PC-9 (cell line): ENCODE measurements around the gene OXCT1. TPM values are rescaled to one million over a fixed set of nuclear protein-coding genes. Genes with fewer than 3 reads are reported as not detected.
"Not testable (repeated sequence)": the region's sequence is repeated elsewhere in the genome, so short reads cannot be mapped to it uniquely, and the experiment has no call there.

Experiments used
- BruUV-seq: library from RNA; stranded (reverse); fragments of 400-500 nt; replicated peaks from 2 replicates; lab custom pipeline; 2021; lab: Mats Ljungman, UMichigan
- CTCF ChIA-PET: fragments of 300-600 bp; sonication (Branson Sonifier 250); formaldehyde crosslinking; loops from one replicate; lab custom pipeline; 2022; ENCODE audit warnings: antibody characterized with exemption; lab: Charles Lee
- POLR2A ChIA-PET: fragments of 300-600 bp; sonication (Branson Sonifier 250); formaldehyde crosslinking; loops from one replicate; lab custom pipeline; 2022; ENCODE audit warnings: antibody characterized with exemption; ENCODE audit not compliant: unreplicated experiment; lab: Charles Lee
- DNase-seq, 2 experiments: peaks; one replicate each; pipeline versions ENCODE4 v3.0.0 to v3.0.0-alpha.2; 2015 to 2022; ENCODE audit warnings: mixed read lengths in 1 of 2
- H2AFZ ChIP-seq: fragments of 200-600 bp; sonication (generic); 2 replicates; pipeline ENCODE4 v1.8.1; 2017; ENCODE audit warnings: antibody characterized with exemption
- H3F3A ChIP-seq: fragments of 200-600 bp; sonication (generic); 2 replicates; pipeline ENCODE4 v1.8.1; 2017; ENCODE audit warnings: antibody characterized with exemption, mild to moderate bottlenecking, low read depth; ENCODE audit not compliant: insufficient read depth
- H3K27ac ChIP-seq: fragments of 200-600 bp; sonication (generic); 2 replicates; pipeline ENCODE4 v1.6.1; 2016; ENCODE audit warnings: mixed run types
- H3K27me3 ChIP-seq: fragments of 200-600 bp; sonication (generic); 2 replicates; pipeline ENCODE4 v1.6.1; 2016; ENCODE audit warnings: low read depth, mixed run types; ENCODE audit not compliant: insufficient read depth
- H3K36me3 ChIP-seq: fragments of 200-600 bp; sonication (generic); 2 replicates; pipeline ENCODE4 v1.6.1; 2016; ENCODE audit warnings: low read depth, mixed run types
- H3K4me1 ChIP-seq: fragments of 200-600 bp; sonication (generic); replicated peaks from 2 replicates; pipeline ENCODE4 v1.6.1; 2016; ENCODE audit warnings: mixed run types; ENCODE audit not compliant: insufficient read depth
- H3K4me2 ChIP-seq: fragments of 200-600 bp; sonication (generic); 2 replicates; pipeline ENCODE4 v1.6.1; 2017; ENCODE audit warnings: mixed run types
- H3K4me3 ChIP-seq: fragments of 200-600 bp; sonication (generic); 2 replicates; pipeline ENCODE4 v1.6.1; 2016; ENCODE audit warnings: mixed run types
- H3K79me2 ChIP-seq: fragments of 200-600 bp; sonication (generic); 2 replicates; pipeline ENCODE4 v1.6.1; 2017; ENCODE audit warnings: low read depth, mixed run types
- H3K9me2 ChIP-seq: fragments of 200-600 bp; sonication (generic); 2 replicates; pipeline ENCODE4 v1.8.1; 2017; ENCODE audit warnings: mild to moderate bottlenecking; ENCODE audit not compliant: insufficient read depth
- H3K9me3 ChIP-seq: fragments of 200-600 bp; sonication (generic); 2 replicates; pipeline ENCODE4 v1.8.1; 2016; ENCODE audit warnings: low read depth; ENCODE audit not compliant: insufficient read depth
- H4K20me1 ChIP-seq: fragments of 200-600 bp; sonication (generic); 2 replicates; pipeline ENCODE4 v1.8.1; 2017; ENCODE audit not compliant: insufficient read depth
- EZH2 ChIP-seq: fragments of 200-600 bp; sonication (generic); IDR thresholded peaks from 2 replicates; pipeline ENCODE4 v1.8.0; 2017; ENCODE audit warnings: antibody characterized with exemption, low read depth
- intact Hi-C: fragments of 100-400 bp; cut with micrococcal nuclease; formaldehyde crosslinking; loops from one replicate; pipeline ENCODE4 v1.10.0; 2022; ENCODE audit not compliant: unreplicated experiment
- total RNA-seq: library from RNA; stranded (reverse); gene quantifications from 2 replicates; pipeline ENCODE4 v1.2.3, GENCODE V29; 2021
- TF ChIP-seq, protein P1 (sequence below): fragments of 200-600 bp; sonication (generic); conservative IDR thresholded peaks from 2 replicates; pipeline ENCODE4 v1.6.1; 2017; ENCODE audit warnings: mixed run types, antibody characterized with exemption, mild to moderate bottlenecking, moderate library complexity

OXCT1 gene
- total RNA-seq, 1 experiment from 2014 or later, result 29.7 TPM

DNA sequence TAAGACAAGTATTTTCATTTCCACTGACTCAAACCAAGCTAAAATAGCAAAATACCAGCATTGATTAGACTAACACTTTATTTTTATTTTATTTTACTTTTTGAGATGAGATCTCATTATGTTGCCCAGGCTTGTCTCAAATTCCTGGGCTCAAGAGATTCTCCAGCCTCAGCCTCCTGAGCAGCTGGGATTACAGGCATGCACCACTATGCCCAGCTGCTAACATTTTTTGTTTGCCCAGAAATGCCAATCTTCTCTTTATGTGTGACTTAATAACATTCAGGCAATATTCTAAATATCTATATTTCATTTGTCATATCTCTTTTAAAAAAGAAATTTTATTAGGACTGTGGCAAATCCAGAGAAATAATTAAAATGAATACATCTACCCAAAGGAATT lies 55.0 kb downstream of the OXCT1 start:
- intact Hi-C loops, result no loop called here
- no peak overlapping the region for H2AFZ ChIP-seq
- no TSS peak for BruUV-seq

GRCh38 chr5:41814306-41814705 lies 55.9 kb downstream of the OXCT1 start:
- BruUV-seq, H3K9me3 ChIP-seq, H3K27me3 ChIP-seq, intact Hi-C loops, H3K4me3 ChIP-seq, H3K36me3 ChIP-seq, H3K27ac ChIP-seq, H4K20me1 ChIP-seq, H3K4me1 ChIP-seq, H3K4me2 ChIP-seq, H3F3A ChIP-seq, H3K9me2 ChIP-seq, CTCF ChIA-PET, H2AFZ ChIP-seq, DNase-seq, H3K79me2 ChIP-seq: not testable (repeated sequence)
- POLR2A ChIA-PET, result interaction anchor here (0.6 kb wide), 1 partner anchor 24 kb away, joined by 13 read pairs; no protein-coding TSS in a partner anchor

More for the DNA sequence above, 55.0 kb downstream of the OXCT1 start:
- H3K4me3 ChIP-seq, result no peak overlapping the region
- no peak overlapping the region for H3K4me2 ChIP-seq
- no peaks in the 10 kb centered on the region for H3K9me3 ChIP-seq
- H3K9me2 ChIP-seq, result no peaks in the 10 kb centered on the region
- no peaks in the 10 kb centered on the region for H3K79me2 ChIP-seq
- H4K20me1 ChIP-seq, result no peaks in the 10 kb centered on the region
- H3K27me3 ChIP-seq, result no peaks in the 10 kb centered on the region
- H3K4me1 ChIP-seq, result no peaks in the 10 kb centered on the region
- H3K36me3 ChIP-seq, result no peaks in the 10 kb centered on the region
- H3K27ac ChIP-seq, result no peak overlapping the region
- ChIA-PET CTCF (no interaction called here), POLR2A (no interaction called here)
- no peaks in the 10 kb centered on the region for H3F3A ChIP-seq
- TF ChIP-seq, protein P1, sequence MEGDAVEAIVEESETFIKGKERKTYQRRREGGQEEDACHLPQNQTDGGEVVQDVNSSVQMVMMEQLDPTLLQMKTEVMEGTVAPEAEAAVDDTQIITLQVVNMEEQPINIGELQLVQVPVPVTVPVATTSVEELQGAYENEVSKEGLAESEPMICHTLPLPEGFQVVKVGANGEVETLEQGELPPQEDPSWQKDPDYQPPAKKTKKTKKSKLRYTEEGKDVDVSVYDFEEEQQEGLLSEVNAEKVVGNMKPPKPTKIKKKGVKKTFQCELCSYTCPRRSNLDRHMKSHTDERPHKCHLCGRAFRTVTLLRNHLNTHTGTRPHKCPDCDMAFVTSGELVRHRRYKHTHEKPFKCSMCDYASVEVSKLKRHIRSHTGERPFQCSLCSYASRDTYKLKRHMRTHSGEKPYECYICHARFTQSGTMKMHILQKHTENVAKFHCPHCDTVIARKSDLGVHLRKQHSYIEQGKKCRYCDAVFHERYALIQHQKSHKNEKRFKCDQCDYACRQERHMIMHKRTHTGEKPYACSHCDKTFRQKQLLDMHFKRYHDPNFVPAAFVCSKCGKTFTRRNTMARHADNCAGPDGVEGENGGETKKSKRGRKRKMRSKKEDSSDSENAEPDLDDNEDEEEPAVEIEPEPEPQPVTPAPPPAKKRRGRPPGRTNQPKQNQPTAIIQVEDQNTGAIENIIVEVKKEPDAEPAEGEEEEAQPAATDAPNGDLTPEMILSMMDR, result no peak
- no peak for TF ChIP-seq EZH2
- no peak for DNase-seq

GRCh38 chr5:41812156-41812555 lies 58.1 kb downstream of the OXCT1 start:
- H3K27ac ChIP-seq, result no peak overlapping the region
- no peak overlapping the region for H2AFZ ChIP-seq
- no peaks in the 10 kb centered on the region for H3K79me2 ChIP-seq
- POLR2A ChIA-PET, result no interaction called here
- BruUV-seq, result no TSS peak
- intact Hi-C loops, result no loop called here
- CTCF ChIA-PET, result no interaction called here
- no peaks in the 10 kb centered on the region for H3K4me1 ChIP-seq
- no peak for DNase-seq
- no peaks in the 10 kb centered on the region for H3K27me3 ChIP-seq
- H3K4me2 ChIP-seq, result no peak overlapping the region
- no peaks in the 10 kb centered on the region for H3K36me3 ChIP-seq
- H3F3A ChIP-seq, result no peaks in the 10 kb centered on the region
- H3K9me2 ChIP-seq, result no peaks in the 10 kb centered on the region
- H4K20me1 ChIP-seq, result no peaks in the 10 kb centered on the region; the same call in 1 of the 2 replicates
- no peak for TF ChIP-seq EZH2
- TF ChIP-seq, protein P1, result no peak
- H3K9me3 ChIP-seq, result no peaks in the 10 kb centered on the region
- no peak overlapping the region for H3K4me3 ChIP-seq

DNA sequence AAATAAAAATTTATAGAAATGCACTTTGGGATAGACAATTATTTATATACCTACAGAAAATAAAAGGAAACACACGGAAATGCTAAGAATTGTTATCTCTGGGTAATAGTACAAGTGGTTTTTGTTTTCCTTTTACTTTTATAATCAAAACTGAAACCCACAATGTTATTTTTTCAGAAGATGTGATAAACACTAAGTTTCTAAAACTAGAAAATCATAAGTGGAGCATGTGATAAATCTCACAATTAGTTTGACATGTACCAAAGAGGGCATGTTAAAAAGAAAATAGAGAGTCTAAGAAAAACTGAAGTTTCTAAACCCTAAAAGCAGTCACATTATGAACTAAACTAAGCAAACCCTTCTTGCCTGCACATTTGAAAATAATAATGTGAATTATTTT lies 61.1 kb downstream of the OXCT1 start:
- no TSS peak for BruUV-seq
- no peak overlapping the region for H3K4me3 ChIP-seq
- H4K20me1 ChIP-seq, result no peaks in the 10 kb centered on the region; the same call in 1 of the 2 replicates
- no peaks in the 10 kb centered on the region for H3K27me3 ChIP-seq
- TF ChIP-seq EZH2, result no peak
- TF ChIP-seq, protein P1, result no peak
- H3K79me2 ChIP-seq, result no peaks in the 10 kb centered on the region
- H3K9me2 ChIP-seq, result no peaks in the 10 kb centered on the region
- H3K36me3 ChIP-seq, result no peaks in the 10 kb centered on the region
- H3K27ac ChIP-seq, result no peak overlapping the region
- H2AFZ ChIP-seq, result no peak overlapping the region
- no peak overlapping the region for H3K4me2 ChIP-seq
- ChIA-PET POLR2A (no interaction called here), CTCF (no interaction called here)
- DNase-seq, result no peak
- intact Hi-C loops, result no loop called here
- no peaks in the 10 kb centered on the region for H3K9me3 ChIP-seq
- H3F3A ChIP-seq, result no peaks in the 10 kb centered on the region
- no peaks in the 10 kb centered on the region for H3K4me1 ChIP-seq
